GM21529 (cell line): Measurements from ENCODE around the gene SLC9A8.
"Not testable (repeated sequence)": the region's sequence is repeated elsewhere in the genome, so short reads cannot be mapped to it uniquely, and the experiment has no call there.

Experiments
- ATAC-seq: cut with Tn5 transposase; IDR thresholded peaks from one replicate; pipeline ENCODE4 v1.9.1; 2021; ENCODE audit not compliant: unreplicated experiment

SLC9A8 gene

GRCh38 chr20:49812507-49813304 lies at the start of gene SLC9A8:
TSS of gene SLC9A8 (plus strand) at chr20:49812828. CDS start at chr20:49812923, 95 bp downstream.
- peak; percentile 78 for ATAC-seq

- ATAC-seq = no peak
Measured at GRCh38 chr20:49762940-49763766, 49.5 kb upstream of the SLC9A8 start.

DNA sequence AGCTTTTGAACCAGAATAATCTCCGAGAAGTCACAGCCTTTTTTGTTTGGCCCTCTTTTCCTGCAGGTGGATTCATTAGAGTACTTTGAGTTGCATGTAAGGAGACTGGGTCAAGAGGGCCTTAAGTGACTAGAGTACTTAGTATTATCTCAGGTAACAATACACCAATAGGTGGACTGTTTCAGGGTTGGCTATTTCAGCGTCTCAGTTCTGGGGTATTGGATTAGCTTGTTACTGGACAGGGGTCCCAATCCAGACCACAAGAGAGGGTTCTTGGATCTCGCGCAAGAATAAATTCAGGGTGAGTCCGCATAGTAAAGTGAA lies 47.3 kb upstream of the SLC9A8 start:
- no peak for ATAC-seq

DNA sequence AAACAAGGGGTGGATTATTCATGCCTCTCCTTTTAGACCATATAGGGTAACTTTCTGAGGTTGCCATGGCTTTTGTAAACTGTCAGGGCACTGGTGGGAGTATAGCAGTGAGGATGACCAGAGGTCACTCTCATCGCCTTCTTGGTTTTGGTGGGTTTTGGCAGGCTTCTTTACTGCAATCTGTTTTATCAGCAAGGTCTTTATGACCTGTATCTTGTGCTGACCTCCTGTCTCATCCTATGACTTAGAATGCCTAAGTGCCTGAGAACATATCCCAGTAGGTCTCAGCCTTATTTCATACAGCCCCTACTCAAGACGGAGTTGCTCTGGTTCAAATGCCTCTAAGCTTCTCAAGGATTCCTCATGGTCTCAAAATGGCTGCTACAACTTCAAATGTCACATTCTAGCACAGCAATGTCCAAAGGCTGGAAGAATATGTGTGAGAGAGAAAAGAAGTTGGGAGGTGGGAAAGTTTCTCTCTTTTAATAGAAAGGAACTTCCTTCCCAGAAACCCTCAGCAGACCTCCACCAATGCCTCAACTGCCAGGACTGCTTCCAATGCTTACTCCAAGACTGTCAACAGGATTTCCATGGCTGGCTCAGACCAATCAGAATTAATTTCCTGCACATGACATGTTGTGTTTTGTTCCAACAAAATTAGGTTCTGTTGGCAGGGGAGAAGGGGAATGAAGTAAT lies 46.6 kb upstream of the SLC9A8 start:
- ATAC-seq = no peak

GRCh38 chr20:49766979-49767521 lies 45.6 kb upstream of the SLC9A8 start:
- ATAC-seq = no peak

DNA sequence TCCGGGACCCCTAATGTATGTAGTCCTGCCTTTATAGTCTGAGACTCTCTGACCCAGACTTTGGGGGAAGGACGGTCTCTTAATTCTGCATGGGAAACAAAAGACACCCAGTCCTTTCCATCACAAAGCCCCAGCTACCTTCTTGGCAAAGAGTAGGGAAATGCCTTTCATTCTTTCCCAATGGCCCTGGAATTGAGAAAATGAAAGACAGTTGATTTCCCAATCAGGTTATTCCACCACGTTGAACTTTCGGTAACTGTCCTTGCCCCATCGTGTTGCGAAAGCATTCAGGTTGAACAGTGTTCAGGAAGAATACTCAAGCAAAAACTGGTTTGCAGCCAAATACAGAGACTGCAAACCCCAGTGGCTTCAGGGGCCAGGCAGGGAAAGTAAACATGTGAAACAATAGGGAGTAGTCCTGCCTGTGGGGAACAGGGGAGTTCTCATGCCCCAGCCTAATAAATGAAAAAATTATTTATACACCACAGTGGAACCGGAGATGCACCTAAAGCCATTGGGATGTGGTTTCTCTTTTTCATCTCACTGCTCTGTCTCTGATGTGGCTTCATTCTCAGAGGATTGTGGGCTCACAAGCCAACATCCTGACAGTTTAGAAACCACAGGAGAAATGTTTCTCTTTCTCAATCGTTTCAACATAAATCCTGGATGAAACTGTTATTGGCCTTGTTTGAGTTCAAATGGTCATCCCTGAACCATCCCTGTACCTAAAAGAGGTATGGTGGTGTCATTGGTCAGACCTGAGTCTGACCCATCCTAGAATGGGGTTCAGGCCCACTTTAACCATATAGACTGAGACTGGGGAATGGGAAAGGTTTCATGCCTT lies 44.2 kb upstream of the SLC9A8 start:
- ATAC-seq = no peak

DNA sequence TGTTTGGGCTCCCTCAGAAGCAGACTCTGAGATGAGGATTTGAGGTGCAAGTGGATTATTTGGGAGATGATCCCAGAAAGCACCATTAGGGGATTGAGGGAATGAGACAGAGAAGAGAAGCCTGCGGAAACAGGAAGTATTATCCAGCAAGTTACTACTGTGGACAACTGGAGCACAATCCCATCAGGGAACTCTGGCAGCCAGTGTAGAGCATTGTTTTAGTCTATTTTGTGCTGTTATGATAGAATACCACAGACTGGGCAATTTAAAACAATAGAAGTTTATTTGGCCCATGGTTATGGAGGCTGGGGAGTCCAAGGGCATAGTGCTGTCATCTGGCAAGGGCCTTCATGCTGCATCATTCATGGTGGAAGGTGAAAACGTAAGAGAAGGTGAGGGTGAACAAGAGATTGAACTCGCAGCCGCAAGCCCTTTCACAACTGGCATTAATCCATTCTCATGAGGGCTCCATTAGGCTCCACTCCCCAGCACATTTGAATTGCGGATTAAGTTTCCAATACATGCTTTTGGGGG lies 43.5 kb upstream of the SLC9A8 start:
- ATAC-seq = no peak

DNA sequence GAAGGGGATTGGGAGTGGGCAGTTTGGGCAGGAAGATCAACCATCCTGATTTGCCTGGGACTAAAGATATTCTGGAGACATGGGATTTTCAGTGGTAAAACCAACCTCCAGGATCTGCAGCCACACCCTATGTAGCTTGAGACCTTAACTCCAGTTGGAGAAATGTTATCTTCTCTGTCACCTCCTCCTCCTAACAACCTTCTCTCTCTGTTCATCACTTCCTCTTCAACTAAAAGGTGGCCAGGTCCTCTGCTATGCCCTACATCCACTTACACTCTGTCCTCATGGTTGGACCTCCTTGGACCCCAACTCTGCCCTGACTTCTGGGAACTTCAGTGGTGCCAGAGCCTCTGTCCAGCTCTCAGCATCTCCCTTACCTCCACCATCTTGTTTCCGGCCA lies 42.0 kb upstream of the SLC9A8 start:
- no peak for ATAC-seq

DNA sequence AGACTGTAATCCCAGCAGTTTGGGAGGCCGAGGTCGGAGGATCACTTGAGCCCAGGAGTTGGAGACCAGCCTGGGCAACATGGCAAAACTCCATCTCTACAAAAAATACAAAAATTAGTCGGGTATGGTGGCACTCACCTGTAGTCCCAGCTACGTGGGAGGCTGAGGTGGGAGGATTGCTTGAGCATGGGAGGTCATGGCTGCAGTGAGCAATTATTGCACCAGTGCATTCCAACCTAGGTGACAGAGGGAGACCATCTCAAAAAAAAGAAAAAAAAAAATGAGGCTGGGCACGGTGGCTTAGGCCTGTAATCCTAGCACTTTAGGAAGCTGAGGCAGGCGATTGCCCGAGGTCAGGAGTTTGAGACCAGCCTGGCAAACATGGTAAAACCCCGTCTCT lies 38.4 kb upstream of the SLC9A8 start:
- not testable (repeated sequence) for ATAC-seq

DNA sequence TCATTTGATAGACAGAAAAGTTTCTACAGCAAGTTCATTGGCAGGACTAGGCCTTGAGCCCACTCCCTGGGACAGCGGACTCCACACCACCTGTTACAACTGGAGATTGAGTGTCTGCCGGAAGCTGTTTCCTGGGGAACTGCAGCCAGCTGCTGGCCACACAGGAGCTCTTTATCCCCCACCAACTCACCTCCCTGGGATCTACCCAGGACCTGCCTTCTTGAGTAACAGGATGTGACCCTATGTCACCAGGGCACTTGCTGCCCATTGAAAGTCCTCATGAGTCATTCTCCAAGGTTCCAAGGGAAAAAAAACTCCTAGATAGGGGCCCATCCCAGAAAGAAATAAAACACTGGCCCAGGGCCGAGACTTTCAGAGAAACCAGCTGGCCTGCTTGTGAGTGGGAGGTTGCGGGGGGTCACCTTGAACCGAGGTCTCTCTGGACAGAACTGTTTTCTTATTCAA lies 37.4 kb upstream of the SLC9A8 start:
- ATAC-seq = no peak

DNA sequence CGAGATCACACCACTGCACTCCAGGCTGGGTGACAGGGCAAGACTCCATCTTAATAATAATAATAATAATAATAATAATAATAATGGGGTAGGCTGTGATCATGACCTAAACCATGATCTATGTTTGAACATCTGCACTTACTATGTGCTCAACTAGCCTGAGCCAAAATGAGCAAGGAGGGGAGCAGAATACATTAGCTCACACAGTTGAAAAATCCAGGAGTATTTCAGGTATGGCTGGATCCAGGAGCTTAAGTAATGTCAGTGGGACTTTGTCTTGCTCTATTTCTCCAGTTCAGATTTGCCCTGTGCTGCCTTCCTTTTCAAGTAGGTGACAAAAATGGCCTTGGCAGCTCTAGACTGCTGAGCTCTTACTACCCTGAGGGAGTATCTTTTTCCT lies 32.7 kb upstream of the SLC9A8 start:
- ATAC-seq = no peak

DNA sequence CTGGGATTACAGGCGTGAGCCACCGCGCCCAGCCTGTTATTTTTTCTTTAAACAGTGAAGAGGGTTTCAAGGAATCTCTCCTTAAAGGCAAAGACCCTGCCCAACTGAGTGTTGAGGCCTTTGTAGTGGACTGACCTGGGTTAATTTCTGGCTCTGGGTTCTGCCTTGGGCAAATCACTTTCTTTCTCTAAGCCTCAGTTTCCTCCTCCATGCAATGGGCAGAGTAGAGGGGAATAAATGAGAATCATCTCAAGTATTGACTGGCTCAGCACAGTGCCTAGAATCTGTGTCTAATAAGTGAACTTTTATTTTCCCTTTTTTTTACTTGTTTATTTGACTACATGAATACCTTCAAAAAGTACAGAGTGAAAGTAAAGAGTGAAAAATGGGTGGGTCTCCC lies 31.0 kb upstream of the SLC9A8 start:
- no peak for ATAC-seq

DNA sequence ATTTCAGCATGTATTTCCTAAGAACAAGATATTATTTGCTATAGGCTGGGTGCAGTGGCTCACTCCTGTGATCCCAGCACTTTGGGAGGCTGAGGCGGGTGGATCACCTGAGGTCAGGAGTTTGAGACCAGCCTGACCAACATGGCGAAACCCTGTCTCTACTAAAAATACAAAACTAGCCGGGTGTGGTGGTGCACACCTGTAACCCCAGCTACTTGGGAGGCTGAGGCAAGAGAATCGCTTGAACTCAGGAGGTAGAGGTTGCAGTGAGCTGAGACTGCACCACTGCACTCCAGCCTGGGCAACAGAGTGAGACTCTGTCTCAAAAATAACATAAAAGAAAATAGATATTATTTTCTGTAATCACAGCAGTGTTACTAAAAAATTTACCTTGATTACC lies 30.2 kb upstream of the SLC9A8 start:
- not testable (repeated sequence) for ATAC-seq

DNA sequence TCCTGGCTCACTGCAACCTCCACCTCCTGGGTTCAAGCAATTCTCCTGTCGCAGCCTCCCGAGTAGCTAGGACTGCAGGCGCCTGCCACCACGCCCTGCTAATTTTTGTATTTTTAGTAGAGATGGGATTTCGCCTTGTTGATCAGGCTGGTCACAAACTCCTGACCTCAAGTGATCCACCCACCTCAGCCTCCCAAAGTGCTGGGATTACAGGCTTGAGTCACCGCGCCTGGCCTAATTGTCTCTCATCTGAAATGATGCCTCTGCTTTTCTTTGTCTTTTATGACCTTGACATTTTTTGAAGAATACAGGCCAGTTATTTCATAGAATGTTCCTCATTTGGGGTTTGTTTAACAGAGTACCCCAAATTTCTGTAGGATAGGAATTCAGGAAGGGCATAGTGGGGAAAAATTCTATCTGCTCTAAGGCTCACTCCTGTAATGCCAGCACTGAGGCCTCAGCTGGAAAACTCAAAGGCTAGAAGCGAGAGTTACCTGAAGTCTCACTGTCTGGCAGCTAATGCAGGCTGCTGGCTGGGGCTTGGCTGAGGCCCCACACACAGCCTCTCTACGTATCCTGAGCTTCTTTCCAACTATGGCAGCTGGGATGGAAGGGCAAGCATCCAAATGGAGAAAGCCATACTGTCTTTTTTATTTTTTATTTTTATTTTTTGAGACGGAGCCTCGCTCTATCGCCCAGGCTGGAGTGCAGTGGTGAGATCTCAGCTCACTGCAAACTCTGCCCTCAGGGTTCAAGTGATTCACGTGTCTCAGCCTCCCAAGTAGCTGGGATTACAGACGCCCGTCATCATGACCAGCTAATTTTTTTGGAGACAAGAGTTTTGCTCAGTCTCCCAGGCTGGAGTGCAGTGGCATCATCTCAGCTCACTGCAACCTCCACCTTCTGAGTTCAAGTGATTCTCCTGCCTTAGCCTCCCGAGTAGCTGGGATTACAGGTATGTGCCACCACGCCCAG lies 29.3 kb upstream of the SLC9A8 start:
- ATAC-seq = not testable (repeated sequence)

- no peak for ATAC-seq
Measured at GRCh38 chr20:49784291-49784690, 28.3 kb upstream of the SLC9A8 start.

- no peak for ATAC-seq
Measured at GRCh38 chr20:49785149-49785851, 27.3 kb upstream of the SLC9A8 start.

DNA sequence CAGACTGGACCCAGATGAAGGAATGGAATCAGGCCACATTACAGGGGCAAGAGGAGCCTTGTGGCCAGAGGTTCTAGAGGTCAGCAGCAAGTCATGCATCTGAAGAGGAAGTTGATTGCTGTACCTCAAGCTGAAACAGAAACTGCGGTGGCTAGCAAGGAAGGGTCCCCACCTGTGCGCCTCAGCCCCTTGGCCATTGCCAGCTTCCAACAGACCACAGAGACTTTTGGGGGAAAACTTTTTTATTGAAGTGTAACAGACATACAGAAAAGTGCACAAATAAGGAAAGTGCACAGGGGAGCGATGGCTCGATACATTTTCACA lies 26.8 kb upstream of the SLC9A8 start:
- ATAC-seq = peak; percentile 89

GRCh38 chr20:49786196-49786595 lies 26.4 kb upstream of the SLC9A8 start:
- ATAC-seq = no peak
